Endothelial cell of umbilical vein (primary cell): ENCODE data around the gene PCBP4.

ENCODE experiments used
- EZH2 ChIP-seq: IDR thresholded peaks from 2 replicates; pipeline ENCODE4 v1.6.1; 2012; ENCODE audit warnings: borderline replicate concordance, low read depth, mild to moderate bottlenecking, moderate library complexity, low read length, inconsistent platforms; ENCODE audit not compliant: severe bottlenecking
- FOS ChIP-seq: IDR thresholded peaks from 2 replicates; pipeline ENCODE4 v1.6.1; 2011; ENCODE audit warnings: mild to moderate bottlenecking, low read length, moderate library complexity, borderline replicate concordance; ENCODE audit not compliant: insufficient read depth
- GATA2 ChIP-seq: IDR thresholded peaks from 2 replicates; pipeline ENCODE4 v1.7.0; 2011; ENCODE audit warnings: low read depth, mild to moderate bottlenecking, moderate library complexity, mixed read lengths, low read length; ENCODE audit not compliant: insufficient read length, insufficient read depth
- MAX ChIP-seq: IDR thresholded peaks from 2 replicates; pipeline ENCODE4 v1.6.1; 2011; ENCODE audit not compliant: insufficient read depth, insufficient read length
- MYC ChIP-seq: IDR thresholded peaks from one replicate; pipeline ENCODE4 v1.6.1; 2011; ENCODE audit warnings: mild to moderate bottlenecking, low read depth, low read length
- POLR2A ChIP-seq: IDR thresholded peaks from 2 replicates; pipeline ENCODE4 v1.6.1; 2012; ENCODE audit warnings: low read depth, mild to moderate bottlenecking, control low read depth, low read length
- POLR2AphosphoS5 ChIP-seq: IDR thresholded peaks from 2 replicates; pipeline ENCODE4 v1.6.1; 2012; ENCODE audit warnings: low read depth, mild to moderate bottlenecking, control low read depth, low read length, moderate library complexity; ENCODE audit not compliant: insufficient read depth
- TF ChIP-seq, protein P1 (sequence below), 2 donors: IDR thresholded peaks; 1 replicate in 1 of 2; 2 replicates in 1 of 2; pipeline ENCODE4 v1.5.1; 2011; ENCODE audit warnings: low read length in 2 of 2, mild to moderate bottlenecking in 2 of 2, moderate library complexity in 2 of 2, control low read depth in 1 of 2, inconsistent platforms in 1 of 2, low read depth in 1 of 2; ENCODE audit not compliant: insufficient read depth in 1 of 2; ENCODE audit errors: extremely low read depth in 1 of 2

GRCh38 chr3:52002748-52003147 lies 35.5 kb upstream of the PCBP4 start:
- TF ChIP-seq, protein P1, sequence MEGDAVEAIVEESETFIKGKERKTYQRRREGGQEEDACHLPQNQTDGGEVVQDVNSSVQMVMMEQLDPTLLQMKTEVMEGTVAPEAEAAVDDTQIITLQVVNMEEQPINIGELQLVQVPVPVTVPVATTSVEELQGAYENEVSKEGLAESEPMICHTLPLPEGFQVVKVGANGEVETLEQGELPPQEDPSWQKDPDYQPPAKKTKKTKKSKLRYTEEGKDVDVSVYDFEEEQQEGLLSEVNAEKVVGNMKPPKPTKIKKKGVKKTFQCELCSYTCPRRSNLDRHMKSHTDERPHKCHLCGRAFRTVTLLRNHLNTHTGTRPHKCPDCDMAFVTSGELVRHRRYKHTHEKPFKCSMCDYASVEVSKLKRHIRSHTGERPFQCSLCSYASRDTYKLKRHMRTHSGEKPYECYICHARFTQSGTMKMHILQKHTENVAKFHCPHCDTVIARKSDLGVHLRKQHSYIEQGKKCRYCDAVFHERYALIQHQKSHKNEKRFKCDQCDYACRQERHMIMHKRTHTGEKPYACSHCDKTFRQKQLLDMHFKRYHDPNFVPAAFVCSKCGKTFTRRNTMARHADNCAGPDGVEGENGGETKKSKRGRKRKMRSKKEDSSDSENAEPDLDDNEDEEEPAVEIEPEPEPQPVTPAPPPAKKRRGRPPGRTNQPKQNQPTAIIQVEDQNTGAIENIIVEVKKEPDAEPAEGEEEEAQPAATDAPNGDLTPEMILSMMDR (IDR thresholded peaks at IDR 0.05; ENCODE audit: extremely low read depth in 1 of 2, insufficient read depth in 1 of 2, low read depth in 1 of 2, low read length in 2 of 2) = no peak
- no peak for TF ChIP-seq POLR2AphosphoS5
- TF ChIP-seq MAX = no peak
- TF ChIP-seq POLR2A = no peak
- TF ChIP-seq FOS = no peak
- no peak for TF ChIP-seq EZH2
- TF ChIP-seq GATA2 = no peak
- TF ChIP-seq MYC = no peak
